ENCODE data around the gene MRPL2.

The MRPL2 gene

GRCh38 chr6:43059168-43060033 lies at the start of gene MRPL2, which contains the start of gene KLC4:
Gene MRPL2 (minus strand): TSS chr6:43059434. CDS start chr6:43059381, 53 bp downstream.
Gene KLC4 (plus strand): TSS chr6:43059631. CDS start chr6:43061336, 1,705 bp downstream.
- peak; percentile 99 for DNase-seq (ENCODE audit: low spot score)

DNA sequence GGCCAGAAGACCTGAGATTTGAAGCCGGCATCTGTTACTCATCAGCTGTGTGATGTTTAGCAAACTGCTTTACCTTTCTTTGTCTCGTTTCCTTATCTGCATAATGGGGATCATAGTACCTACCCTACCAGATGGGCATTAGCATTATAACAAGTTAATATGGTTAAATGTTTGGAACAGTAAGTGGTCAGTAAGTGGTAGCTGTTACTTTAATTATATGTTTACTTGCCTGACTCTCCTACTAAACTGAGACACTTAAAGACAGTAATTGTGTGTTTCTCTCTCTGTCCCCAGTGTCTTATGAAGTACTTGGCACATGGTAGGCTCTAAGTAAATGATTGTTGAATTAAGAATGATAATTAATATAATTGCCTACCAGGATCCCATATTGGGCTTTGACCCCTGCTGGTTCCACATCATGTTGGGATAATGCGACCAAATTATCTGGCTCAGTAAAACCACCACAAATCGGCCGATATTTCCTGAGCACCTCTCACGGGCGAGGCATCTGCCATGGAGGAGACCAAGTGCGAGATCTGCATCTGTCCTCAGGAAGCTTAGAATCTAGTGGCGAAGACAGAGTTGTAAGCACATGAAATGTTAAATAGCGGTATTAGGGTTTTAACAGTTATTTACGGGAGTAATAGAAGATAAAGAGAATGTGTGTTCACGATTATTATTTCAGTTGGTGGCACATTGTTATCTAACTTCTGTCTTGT lies 48.3 kb upstream of the MRPL2 start:
- no peak for DNase-seq (ENCODE audit: low spot score)

DNA sequence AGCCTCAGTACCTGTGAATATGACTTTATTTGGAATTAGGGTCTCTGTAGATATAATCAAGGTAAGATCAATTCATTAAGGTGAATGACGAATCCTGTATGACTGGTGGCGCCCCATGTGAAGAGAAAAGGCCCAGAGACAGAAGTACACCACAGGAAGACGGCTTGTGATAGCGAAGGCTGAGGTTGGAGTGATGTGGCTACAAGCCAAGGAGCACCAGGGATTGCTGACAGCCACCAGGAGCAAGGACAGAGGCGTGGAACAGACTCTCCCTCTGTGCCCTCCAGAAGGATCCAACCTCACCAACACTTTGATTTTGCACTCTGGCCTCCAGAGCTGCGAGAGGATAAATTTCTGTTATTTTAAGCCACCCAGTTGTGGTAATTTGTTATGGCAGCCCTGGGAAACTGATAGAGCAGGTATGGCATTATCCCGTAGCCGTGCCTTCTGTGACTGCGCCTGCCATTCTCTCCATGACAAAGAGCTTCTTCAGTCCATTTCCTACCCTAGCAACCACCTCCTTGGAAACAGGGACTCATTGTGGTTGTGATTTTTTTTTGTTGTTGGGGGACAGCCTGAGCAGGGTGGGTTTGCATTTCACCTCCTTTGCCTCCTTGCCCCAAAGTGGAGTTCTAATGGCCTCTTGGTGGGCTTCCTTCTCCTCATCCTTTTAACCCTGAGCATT lies 46.4 kb upstream of the MRPL2 start:
- DNase-seq (ENCODE audit: low spot score), result no peak

- DNase-seq (ENCODE audit: low spot score), result no peak
Measured at GRCh38 chr6:43103253-43103876, 44.1 kb upstream of the MRPL2 start.

- no peak for DNase-seq (ENCODE audit: low spot score)
Measured at GRCh38 chr6:43101497-43101896, 42.3 kb upstream of the MRPL2 start.

DNA sequence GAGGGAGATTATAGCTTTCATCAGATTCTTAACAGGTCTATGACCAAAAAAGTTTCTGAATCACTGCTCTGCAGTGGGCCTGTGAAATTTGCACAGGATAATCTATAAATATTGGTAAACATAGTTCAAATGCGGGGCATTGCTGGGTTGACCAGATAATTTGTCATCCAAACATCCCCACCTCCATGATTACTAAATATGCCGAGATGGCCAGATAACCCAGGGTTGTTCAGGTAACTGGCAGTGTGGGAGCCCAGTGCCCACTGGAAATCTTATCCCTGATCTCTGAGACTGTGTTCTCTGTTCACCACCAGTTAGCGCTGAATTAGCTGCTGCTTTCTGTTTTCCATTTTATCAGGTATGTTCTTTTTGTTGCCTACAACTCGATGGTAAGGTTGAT lies 38.3 kb upstream of the MRPL2 start:
- no peak for DNase-seq (ENCODE audit: low spot score)

DNA sequence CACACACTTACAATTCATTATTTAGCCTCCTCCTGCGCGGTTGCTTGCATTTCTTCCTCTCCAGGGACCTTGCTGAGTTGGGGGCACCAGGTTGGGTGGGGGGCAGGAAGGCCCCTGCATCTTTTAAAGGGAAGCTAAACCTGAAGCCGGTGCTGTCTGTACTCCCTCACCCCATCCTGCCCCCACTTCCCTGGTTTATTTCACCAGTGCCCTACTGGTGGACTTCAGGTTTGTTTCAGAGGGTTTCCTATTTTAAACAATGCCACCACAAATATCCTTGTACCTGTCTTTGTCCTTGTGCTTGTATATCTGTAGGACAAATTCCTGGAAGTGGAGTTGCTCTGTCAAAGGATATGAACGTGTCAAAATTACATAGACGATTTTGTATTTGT lies 37.9 kb upstream of the MRPL2 start:
- no peak for DNase-seq (ENCODE audit: low spot score)

GRCh38 chr6:43096451-43097097 lies 37.3 kb upstream of the MRPL2 start:
- no peak for DNase-seq (ENCODE audit: low spot score)

- DNase-seq (ENCODE audit: low spot score), result no peak
Measured at GRCh38 chr6:43095939-43096338, 36.7 kb upstream of the MRPL2 start.

DNA sequence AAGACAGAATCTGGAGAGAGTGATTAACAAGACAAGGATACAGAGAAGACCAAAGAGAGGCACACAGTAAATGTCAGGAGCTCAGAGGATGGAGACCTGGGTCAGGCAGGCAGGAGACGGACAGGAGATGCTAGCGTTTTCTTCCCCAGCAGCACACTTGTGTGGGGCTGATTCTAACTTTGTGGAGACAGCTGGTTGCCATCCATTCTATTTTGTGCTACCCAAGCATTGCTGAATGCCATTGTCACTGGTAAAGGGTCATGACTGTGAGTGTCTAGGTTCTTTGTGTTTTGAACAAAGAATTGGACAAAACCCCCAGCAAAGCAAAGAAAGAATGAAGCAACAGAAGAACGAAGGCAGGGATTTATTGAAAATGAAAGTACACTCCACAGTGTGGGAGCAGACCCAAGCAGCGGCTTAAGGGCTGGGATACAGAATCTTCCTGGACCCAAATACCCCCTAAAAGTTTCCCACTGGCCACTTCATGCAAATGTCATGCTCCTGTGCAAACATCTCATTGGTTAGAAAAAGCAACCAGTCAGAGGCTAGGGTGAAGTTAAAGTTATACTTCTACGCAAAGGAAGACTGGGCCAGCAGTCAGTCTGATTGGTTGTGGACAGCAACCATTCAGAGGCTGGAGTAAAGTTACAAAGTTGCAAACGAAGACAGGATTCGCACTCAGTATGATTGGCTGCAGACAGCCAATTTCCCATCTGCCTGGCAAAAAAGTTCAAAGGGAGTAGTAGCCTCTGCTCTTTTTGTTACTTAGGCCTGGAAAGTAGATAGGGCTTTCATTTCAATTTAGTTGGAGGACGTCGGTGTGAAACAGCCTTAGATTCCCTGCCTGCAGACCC lies 34.4 kb upstream of the MRPL2 start:
- no peak for DNase-seq (ENCODE audit: low spot score)

DNA sequence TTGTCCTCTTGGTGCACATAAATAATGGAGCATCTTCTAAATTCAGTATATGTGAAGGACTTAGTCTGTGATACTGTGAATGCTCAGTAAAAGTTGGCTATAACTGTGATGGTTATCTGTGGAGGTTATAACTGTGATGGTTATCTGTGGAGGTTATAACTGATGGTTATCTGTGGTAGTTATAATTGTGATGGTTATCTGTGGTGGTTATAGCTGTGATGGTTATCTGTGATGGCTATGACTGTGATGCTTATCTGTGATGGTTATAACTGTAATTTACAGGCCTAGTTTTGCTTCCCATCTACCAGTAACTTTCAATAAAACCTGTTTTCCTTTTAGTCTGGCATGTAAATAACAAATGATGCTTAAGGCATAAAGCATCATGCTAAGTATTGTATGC lies 33.4 kb upstream of the MRPL2 start:
- DNase-seq (ENCODE audit: low spot score), result no peak

DNA sequence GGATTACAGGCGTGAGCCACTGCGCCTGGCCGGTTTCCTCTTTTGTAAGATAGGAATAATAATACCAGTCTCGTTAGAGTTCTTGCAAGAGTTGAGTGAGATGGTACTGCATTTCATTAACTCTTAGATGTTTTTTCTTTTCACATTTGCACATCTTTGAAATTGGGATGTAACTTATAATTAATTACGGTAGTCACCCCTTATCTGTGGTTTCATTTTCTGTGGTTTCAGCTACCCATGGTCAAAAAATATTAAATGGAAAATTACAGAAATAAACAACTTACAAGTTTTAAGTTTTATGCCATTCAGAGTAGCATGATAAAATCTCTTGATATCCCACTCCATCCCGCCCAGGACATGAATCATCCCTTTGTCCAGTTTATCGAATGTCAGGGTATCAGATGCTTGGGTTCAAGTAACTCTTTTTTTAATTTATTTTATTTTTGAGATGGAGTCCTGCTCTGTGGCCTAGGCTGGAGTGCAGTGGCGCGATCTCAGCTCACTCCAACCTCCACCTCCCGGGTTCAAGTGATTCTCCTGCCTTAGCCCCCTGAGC lies 32.3 kb upstream of the MRPL2 start:
- DNase-seq (ENCODE audit: low spot score), result no peak

DNA sequence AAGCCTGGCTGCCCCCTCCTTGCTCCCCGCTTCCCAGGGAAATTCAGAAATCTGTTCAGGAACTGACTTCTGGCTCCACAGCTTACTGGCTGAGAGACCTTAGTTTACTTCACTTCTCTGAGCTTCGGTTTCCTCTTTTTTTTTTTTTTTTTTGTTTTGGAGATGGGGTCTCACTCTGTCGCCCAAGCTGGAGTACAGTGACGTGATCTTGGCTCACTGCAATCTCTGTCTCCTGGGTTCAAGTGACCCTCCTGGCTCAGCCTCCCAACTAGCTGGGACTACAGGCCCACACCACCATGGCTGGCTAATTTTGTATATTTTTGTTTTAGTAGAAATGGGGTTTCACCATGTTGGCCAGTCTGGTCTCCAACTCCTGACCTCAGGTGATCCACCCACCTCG lies 31.8 kb upstream of the MRPL2 start:
- DNase-seq (ENCODE audit: low spot score), result no peak

- no peak for DNase-seq (ENCODE audit: low spot score)
Measured at GRCh38 chr6:43090559-43090956, 31.3 kb upstream of the MRPL2 start.

GRCh38 chr6:43089874-43090558 lies 30.8 kb upstream of the MRPL2 start:
- DNase-seq (ENCODE audit: low spot score), result no peak

- no peak for DNase-seq (ENCODE audit: low spot score)
Measured at GRCh38 chr6:43089467-43089866, 30.2 kb upstream of the MRPL2 start.

DNA sequence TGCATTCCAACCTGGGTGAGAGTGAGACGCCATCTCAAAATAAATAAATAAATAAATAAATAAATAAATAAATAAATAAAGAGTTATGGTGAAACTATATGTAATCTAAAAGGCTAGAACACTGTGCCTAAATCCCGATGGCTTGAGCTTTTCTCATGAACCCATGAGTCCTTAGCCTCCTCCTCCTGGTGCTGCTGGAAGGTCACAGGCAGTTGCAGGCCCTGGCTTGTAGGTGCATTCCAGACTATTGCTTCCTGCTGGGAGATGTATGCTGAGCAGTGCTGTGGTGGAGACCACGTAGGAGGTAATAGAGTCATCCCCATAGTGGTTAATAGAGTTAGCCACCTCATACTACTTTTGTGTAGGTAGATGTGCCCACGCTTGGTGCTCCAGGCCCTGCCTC lies 29.4 kb upstream of the MRPL2 start:
- no peak for DNase-seq (ENCODE audit: low spot score)

- no peak for DNase-seq (ENCODE audit: low spot score)
Measured at GRCh38 chr6:43086022-43086658, 26.9 kb upstream of the MRPL2 start.

Data from RKO (cell line).